ENCODE results near the gene TTYH1. TPM values are rescaled to one million over a fixed set of nuclear protein-coding genes. Genes with fewer than 3 reads are reported as not detected.
A peak's percentile ranks its signal among the peaks of the same experiment; 100 is the strongest.

TTYH1 gene
- total and polyA plus RNA-seq, 2 donors (not counting 3 experiments of a cell fraction or from before 2014, with no cell fraction given), result not detected

DNA sequence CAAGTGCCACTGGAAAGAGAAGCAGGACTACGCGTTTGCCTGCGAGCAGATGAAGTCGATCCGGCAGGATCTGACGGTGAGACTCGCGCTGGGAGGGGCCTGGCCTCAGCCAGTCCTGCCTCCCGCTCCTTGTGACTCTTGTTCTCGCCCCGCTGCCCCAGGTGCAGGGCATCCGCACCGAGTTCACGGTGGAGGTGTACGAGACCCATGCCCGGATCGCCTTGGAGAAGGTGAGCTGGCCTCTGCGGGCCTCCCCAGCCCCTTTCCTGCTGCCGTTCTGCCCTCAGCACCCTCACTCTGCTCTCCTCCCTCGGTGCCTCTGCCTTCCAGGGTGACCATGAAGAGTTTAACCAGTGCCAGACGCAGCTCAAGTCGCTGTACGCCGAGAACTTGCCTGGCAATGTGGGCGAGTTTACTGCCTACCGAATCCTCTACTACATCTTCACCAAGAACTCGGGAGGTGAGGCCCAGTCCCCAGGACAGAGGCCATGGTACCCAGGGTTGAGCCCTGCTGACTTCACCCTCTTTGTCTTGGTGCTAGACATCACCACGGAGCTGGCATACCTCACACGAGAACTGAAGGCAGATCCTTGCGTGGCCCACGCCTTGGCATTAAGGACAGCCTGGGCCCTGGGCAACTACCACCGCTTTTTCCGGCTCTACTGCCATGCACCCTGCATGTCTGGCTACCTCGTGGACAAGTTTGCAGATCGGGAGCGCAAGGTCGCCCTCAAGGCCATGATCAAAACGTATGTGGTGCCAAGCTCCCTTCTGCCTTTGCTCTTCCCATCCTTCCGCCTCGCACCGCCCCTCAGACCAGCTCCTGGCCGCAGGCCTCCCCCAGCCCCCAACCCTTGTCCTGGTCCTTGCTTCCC is 42.7 kb downstream of the TTYH1 start:
- H3K27me3 ChIP-seq (ENCODE audit: control insufficient read depth in 2 of 2, insufficient read depth in 2 of 2, low read length in 2 of 2), result no peaks in the 10 kb centered on the region
- TF ChIP-seq POLR2A (IDR thresholded peaks at IDR 0.05; ENCODE audit: low read depth, low read length) (peak; percentile 12), EZH2 (IDR thresholded peaks at IDR 0.05; ENCODE audit: borderline replicate concordance, low read depth, low read length, severe bottlenecking) (no peak)
- dilution Hi-C loops (cut with MboI; ENCODE audit: extremely low pct_ligation_motif_present, low sequenced_read_pairs) (no loop called here), intact Hi-C loops (cut with micrococcal nuclease) (loop anchor here (5.0 kb wide), 1 partner anchor 296 kb away; no protein-coding TSS in a partner anchor)
- ChIA-PET CTCF (interaction anchor here (1.3 kb wide), 1 partner anchor 9 kb away, joined by 4 read pairs; the partner anchor contains the start of gene LENG8), POLR2A (no interaction called here)
- H3K36me3 ChIP-seq (ENCODE audit: control insufficient read depth in 2 of 2, extremely low read depth in 1 of 2, insufficient read depth in 2 of 2, low read length in 2 of 2), result peaks cover 41 to 78% of the 10 kb centered on the region in 2 experiments
- no peaks in the 10 kb centered on the region for H3K9me3 ChIP-seq (replicated peaks; ENCODE audit: control insufficient read depth, insufficient read depth, low read length)
- peaks cover 67% of the 10 kb centered on the region for H3K79me2 ChIP-seq (ENCODE audit: control insufficient read depth, insufficient read depth, low read length)
- FAIRE-seq (no peak), DNase-seq (ENCODE audit: low read depth, low spot score) (no peak)
- H3K9ac ChIP-seq (replicated peaks; ENCODE audit: extremely low read depth, insufficient read depth, low read length), result no peak overlapping the region
- H3K4me1 ChIP-seq (ENCODE audit: control insufficient read depth, extremely low read depth, insufficient read depth, low read length), result peaks cover 22% of the 10 kb centered on the region
- TSS peak; percentile 1 for BruUV-seq (replicated peaks)
- H3K27ac ChIP-seq (ENCODE audit: insufficient read depth, low read depth, low read length), result no peak overlapping the region
- no peak overlapping the region for H2AFZ ChIP-seq (ENCODE audit: low read depth, low read length)
- no peaks in the 10 kb centered on the region for H4K20me1 ChIP-seq (replicated peaks; ENCODE audit: control insufficient read depth, extremely low read depth, insufficient read depth, low read length)
- H3K4me2 ChIP-seq (ENCODE audit: insufficient read depth, low read length), result no peak overlapping the region
- H3K9me1 ChIP-seq (replicated peaks; ENCODE audit: control insufficient read depth, extremely low read depth, insufficient read depth, low read length), result no peaks in the 10 kb centered on the region
- no peak overlapping the region for H3K4me3 ChIP-seq (replicated peaks in 1 of 3; ENCODE audit: insufficient read depth in 1 of 3, low read depth in 1 of 3, low read length in 3 of 3)

- Histone ChIP-seq H3K4me2 (ENCODE audit: insufficient read depth, low read length) (no peak overlapping the region), H3K9ac (replicated peaks; ENCODE audit: extremely low read depth, insufficient read depth, low read length) (no peak overlapping the region), H3K4me3 (replicated peaks in 1 of 3; ENCODE audit: insufficient read depth in 1 of 3, low read depth in 1 of 3, low read length in 3 of 3) (no peak overlapping the region), H3K9me3 (replicated peaks; ENCODE audit: control insufficient read depth, insufficient read depth, low read length) (no peaks in the 10 kb centered on the region), H4K20me1 (replicated peaks; ENCODE audit: control insufficient read depth, extremely low read depth, insufficient read depth, low read length) (no peaks in the 10 kb centered on the region), H3K4me1 (ENCODE audit: control insufficient read depth, extremely low read depth, insufficient read depth, low read length) (peaks cover 22% of the 10 kb centered on the region), H3K79me2 (ENCODE audit: control insufficient read depth, insufficient read depth, low read length) (peaks cover 60% of the 10 kb centered on the region), H2AFZ (ENCODE audit: low read depth, low read length) (no peak overlapping the region), H3K27ac (ENCODE audit: insufficient read depth, low read depth, low read length) (no peak overlapping the region), H3K36me3 (ENCODE audit: control insufficient read depth in 2 of 2, extremely low read depth in 1 of 2, insufficient read depth in 2 of 2, low read length in 2 of 2) (peaks cover 35 to 70% of the 10 kb centered on the region in 2 experiments), H3K27me3 (ENCODE audit: control insufficient read depth in 2 of 2, insufficient read depth in 2 of 2, low read length in 2 of 2) (no peaks in the 10 kb centered on the region), H3K9me1 (replicated peaks; ENCODE audit: control insufficient read depth, extremely low read depth, insufficient read depth, low read length) (no peaks in the 10 kb centered on the region)
- ChIA-PET CTCF (interaction anchor here (1.3 kb wide), 1 partner anchor 10 kb away, joined by 4 read pairs; the partner anchor contains the start of gene LENG8), POLR2A (no interaction called here)
- intact Hi-C loops (cut with micrococcal nuclease), result loop anchor here (5.0 kb wide), 1 partner anchor 296 kb away; no protein-coding TSS in a partner anchor
- FAIRE-seq, result no peak
- TF ChIP-seq POLR2A (IDR thresholded peaks at IDR 0.05; ENCODE audit: low read depth, low read length) (peak; percentile 2), FOS (IDR thresholded peaks at IDR 0.05; ENCODE audit: borderline replicate concordance, insufficient read depth, low read length) (no peak)
- DNase-seq (ENCODE audit: low read depth, low spot score), result no peak
- BruUV-seq (replicated peaks), result no TSS peak
- dilution Hi-C loops (cut with MboI; ENCODE audit: extremely low pct_ligation_motif_present, low sequenced_read_pairs), result no loop called here
These were observed 43.5 kb downstream of the TTYH1 start for GRCh38 chr19:54458648-54459281.
